HepG2 (cell line): ENCODE measurements around the gene SPATA25. TPM values are rescaled to one million over a fixed set of nuclear protein-coding genes. Genes with fewer than 3 reads are reported as not detected.
A peak's percentile ranks its signal among the peaks of the same experiment; 100 is the strongest.

Source experiments
- BRCA1 ChIP-seq: sonication (generic); formaldehyde crosslinking; IDR thresholded peaks from 2 replicates; pipeline ENCODE4 v1.4.0; 2020; ENCODE audit warnings: missing genetic modification reagents
- CC2D1A ChIP-seq: sonication (generic); formaldehyde crosslinking; IDR thresholded peaks from 2 replicates; pipeline ENCODE4 v1.8.1; 2023; ENCODE audit warnings: mild to moderate bottlenecking, missing genetic modification reagents
- CREBL2 ChIP-seq: sonication (generic); formaldehyde crosslinking; IDR thresholded peaks from 2 replicates; pipeline ENCODE4 v1.8.1; 2023; ENCODE audit warnings: missing genetic modification reagents, mild to moderate bottlenecking, borderline replicate concordance
- DMTF1 ChIP-seq: sonication (generic); formaldehyde crosslinking; IDR thresholded peaks from 2 replicates; pipeline ENCODE4 v1.4.0; 2020; ENCODE audit warnings: mild to moderate bottlenecking, missing genetic modification reagents
- HBP1 ChIP-seq: IDR thresholded peaks from 2 replicates; pipeline ENCODE4 v1.6.1; 2016; ENCODE audit warnings: low read depth, control low read depth
- HINFP ChIP-seq: sonication (generic); formaldehyde crosslinking; IDR thresholded peaks from 2 replicates; pipeline ENCODE4 v1.4.0; 2020; ENCODE audit warnings: low read depth, mild to moderate bottlenecking, missing genetic modification reagents
- HMG20A ChIP-seq: IDR thresholded peaks from 2 replicates; pipeline ENCODE4 v1.6.1; 2016; ENCODE audit warnings: borderline replicate concordance
- MYPOP ChIP-seq: sonication (generic); formaldehyde crosslinking; IDR thresholded peaks from 2 replicates; pipeline ENCODE4 v1.8.1; 2023; ENCODE audit warnings: mild to moderate bottlenecking, moderate library complexity, missing genetic modification reagents
- NFYC ChIP-seq: IDR thresholded peaks from 2 replicates; pipeline ENCODE4 v1.6.1; 2016; ENCODE audit warnings: missing genetic modification reagents, missing compliant biosample characterization
- PREB ChIP-seq: sonication (generic); formaldehyde crosslinking; IDR thresholded peaks from 2 replicates; pipeline ENCODE4 v1.4.0; 2020; ENCODE audit warnings: missing genetic modification reagents
- ZBED4 ChIP-seq: sonication (generic); formaldehyde crosslinking; IDR thresholded peaks from 2 replicates; pipeline ENCODE4 v1.4.0; 2020; ENCODE audit warnings: missing genetic modification reagents, borderline replicate concordance
- ZBTB37 ChIP-seq: sonication (generic); formaldehyde crosslinking; IDR thresholded peaks from 2 replicates; pipeline ENCODE4 v1.4.0; 2020; ENCODE audit warnings: mild to moderate bottlenecking, missing genetic modification reagents
- ZNF230 ChIP-seq: sonication (generic); formaldehyde crosslinking; IDR thresholded peaks from 2 replicates; pipeline ENCODE4 v1.4.0; 2020; ENCODE audit warnings: mild to moderate bottlenecking, missing genetic modification reagents
- ZNF468 ChIP-seq: sonication (generic); formaldehyde crosslinking; IDR thresholded peaks from 2 replicates; pipeline ENCODE4 v1.8.0; 2022; ENCODE audit warnings: mild to moderate bottlenecking, moderate library complexity, missing genetic modification reagents
- ZNF644 ChIP-seq: IDR thresholded peaks from 2 replicates; pipeline ENCODE4 v1.6.1; 2016; ENCODE audit warnings: low read depth
- polyA plus RNA-seq, 8 experiments: library from polyadenylated mRNA; depleted of rRNA in 3 of 8; stranded (reverse) in 7 of 8; unstranded in 1 of 8; fragments of >200 nt; fragmentation: Illumina TruSeq in 4 of 8; extraction: Trizol in 4 of 8; gene quantifications; 2 replicates each; pipeline versions ENCODE4 v1.2.1 to v1.2.3, GENCODE V29; 2011 to 2016; ENCODE audit warnings: low read depth in 4 of 8, missing spikeins in 1 of 8, mixed read lengths in 1 of 8; ENCODE audit not compliant: insufficient read depth in 1 of 8
- total RNA-seq, 5 experiments: library from RNA; depleted of rRNA; stranded (reverse); fragments of >200 nt; fragmentation: Illumina TruSeq; extraction: Trizol; gene quantifications; 2 replicates each; pipeline ENCODE4 v1.2.3, GENCODE V29; 2016; ENCODE audit warnings: low read depth in 1 of 5

The SPATA25 gene
- total and polyA plus RNA-seq, 2 of the 13 experiments (the other 11 are each of a cell fraction or from before 2014, with no cell fraction given): 4.8 to 7.6 TPM

GRCh38 chr20:45934046-45934585, 46.7 kb upstream of the SPATA25 start (continued):
- peak; percentile 13; the same call in 1 of the 2 replicates for TF ChIP-seq HBP1 (CRISPR knock-in tag)
- no peak for TF ChIP-seq ZBED4 (CRISPR knock-in tag)
- TF ChIP-seq ZNF468 (CRISPR knock-in tag): peak; percentile 91
- no peak for TF ChIP-seq HMG20A (CRISPR knock-in tag)
- no peak for TF ChIP-seq NFYC (CRISPR knock-in tag)
- peak; percentile 86 for TF ChIP-seq ZNF230 (CRISPR knock-in tag)
- peak; percentile 27; the same call in 1 of the 2 replicates for TF ChIP-seq HINFP
- TF ChIP-seq MYPOP (CRISPR knock-in tag): peak; percentile 65; the same call in 1 of the 2 replicates
- TF ChIP-seq PREB (CRISPR knock-in tag): peak; percentile 84; the same call in 1 of the 2 replicates
- TF ChIP-seq BRCA1: 0 out of 2 replicates have a peak, but pooled peaks have one; percentile 26
- TF ChIP-seq CC2D1A (CRISPR knock-in tag): peak; percentile 74; the same call in 1 of the 2 replicates
- no peak for TF ChIP-seq ZNF644
- 0 out of 2 replicates have a peak, but pooled peaks have one; percentile 46 for TF ChIP-seq ZBTB37 (CRISPR knock-in tag)
- TF ChIP-seq CREBL2: peak; percentile 77
- peak; percentile 93; the same call in 1 of the 2 replicates for TF ChIP-seq DMTF1 (CRISPR knock-in tag)
